ENCODE measurements around the gene SLC44A4.
A peak's percentile ranks its signal among the peaks of the same experiment; 100 is the strongest.
"Not testable (repeated sequence)": the region's sequence is repeated elsewhere in the genome, so short reads cannot be mapped to it uniquely, and the experiment has no call there.

SLC44A4 gene

GRCh38 chr6:31851485-31851832 lies 27.3 kb downstream of the SLC44A4 start:
- no peak for DNase-seq (ENCODE audit: low read depth)
- no peak overlapping the region for H3K4me3 ChIP-seq (ENCODE audit: low read depth, low read length)
- no peak for TF ChIP-seq CTCF (IDR thresholded peaks at IDR 0.05; ENCODE audit: insufficient read depth, low read depth, low read length, missing control alignments)

- no peak for DNase-seq (ENCODE audit: low read depth)
- TF ChIP-seq CTCF (IDR thresholded peaks at IDR 0.05; ENCODE audit: insufficient read depth, low read depth, low read length, missing control alignments), result no peak
- H3K4me3 ChIP-seq (ENCODE audit: low read depth, low read length), result no peak overlapping the region
These were observed 27.9 kb downstream of the SLC44A4 start for GRCh38 chr6:31850765-31851484.

- no peak for TF ChIP-seq CTCF (IDR thresholded peaks at IDR 0.05; ENCODE audit: insufficient read depth, low read depth, low read length, missing control alignments)
- no peak for DNase-seq (ENCODE audit: low read depth)
These were observed 31.4 kb downstream of the SLC44A4 start for GRCh38 chr6:31847276-31847978.

GRCh38 chr6:31844507-31844906 lies 34.3 kb downstream of the SLC44A4 start:
- no peak for TF ChIP-seq CTCF (IDR thresholded peaks at IDR 0.05; ENCODE audit: insufficient read depth, low read depth, low read length, missing control alignments)
- DNase-seq (ENCODE audit: low read depth), result no peak
- H3K4me3 ChIP-seq (ENCODE audit: low read depth, low read length), result no peak overlapping the region

More at GRCh38 chr6:31847276-31847978, 31.4 kb downstream of the SLC44A4 start:
- no peak overlapping the region for H3K4me3 ChIP-seq (ENCODE audit: low read depth, low read length)

- TF ChIP-seq CTCF (IDR thresholded peaks at IDR 0.05; ENCODE audit: insufficient read depth, low read depth, low read length, missing control alignments), result no peak
- no peak overlapping the region for H3K4me3 ChIP-seq (ENCODE audit: low read depth, low read length)
- DNase-seq (ENCODE audit: low read depth), result peak; percentile 59
These were observed 36.7 kb downstream of the SLC44A4 start for GRCh38 chr6:31842053-31842452.

GRCh38 chr6:31839779-31840126 lies 39.0 kb downstream of the SLC44A4 start:
- H3K4me3 ChIP-seq (ENCODE audit: low read depth, low read length); DNase-seq (ENCODE audit: low read depth): not testable (repeated sequence)

GRCh38 chr6:31838968-31839367 lies 39.8 kb downstream of the SLC44A4 start:
- H3K4me3 ChIP-seq (ENCODE audit: low read depth, low read length), result peak overlapping the region; percentile 76; the same call in 1 of the 2 replicates
- no peak for TF ChIP-seq CTCF (IDR thresholded peaks at IDR 0.05; ENCODE audit: insufficient read depth, low read depth, low read length, missing control alignments)
- no peak for DNase-seq (ENCODE audit: low read depth)

- peak overlapping the region; percentile 76 for H3K4me3 ChIP-seq (ENCODE audit: low read depth, low read length)
- DNase-seq (ENCODE audit: low read depth), result not testable (repeated sequence)
These were observed 40.7 kb downstream of the SLC44A4 start for GRCh38 chr6:31838114-31838553.

Data from GM12865 (cell line).